ENCODE measurements around the gene TOR2A.
A peak's percentile ranks its signal among the peaks of the same experiment; 100 is the strongest.

The TOR2A gene

DNA sequence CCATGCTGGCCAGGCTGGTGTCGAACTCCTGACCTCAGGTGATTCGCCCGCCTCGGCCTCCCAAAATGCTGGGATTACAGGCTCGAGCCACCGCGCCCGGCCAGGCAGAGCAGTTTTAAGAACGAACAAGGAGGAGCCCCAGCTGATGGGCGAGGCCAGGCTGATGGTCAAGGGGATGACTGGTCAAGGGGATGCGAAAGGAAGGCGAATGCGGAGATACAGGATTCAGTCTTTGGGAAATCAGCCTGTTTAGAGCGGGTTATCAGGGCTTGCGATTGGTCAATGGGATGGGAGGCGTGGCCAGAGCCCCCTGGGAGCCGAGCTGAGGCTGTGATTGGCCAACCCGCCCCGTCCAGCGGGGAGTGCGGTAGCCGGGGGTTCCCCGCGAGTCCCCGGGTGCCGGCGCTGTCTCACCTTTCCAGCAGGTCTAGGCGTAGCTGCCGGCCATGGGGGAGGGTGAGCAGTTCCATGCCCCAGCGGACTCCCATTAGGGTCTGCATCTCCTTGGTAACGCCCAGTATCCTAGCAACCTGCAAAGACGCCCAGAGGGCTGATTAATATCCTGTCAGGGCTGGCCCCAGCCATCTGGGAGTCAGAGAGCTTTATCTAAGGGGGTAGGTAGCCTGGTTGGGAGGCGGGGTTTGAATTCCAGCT lies 7.5 kb upstream of the TOR2A start:
- DNase-seq, result no peak

DNA sequence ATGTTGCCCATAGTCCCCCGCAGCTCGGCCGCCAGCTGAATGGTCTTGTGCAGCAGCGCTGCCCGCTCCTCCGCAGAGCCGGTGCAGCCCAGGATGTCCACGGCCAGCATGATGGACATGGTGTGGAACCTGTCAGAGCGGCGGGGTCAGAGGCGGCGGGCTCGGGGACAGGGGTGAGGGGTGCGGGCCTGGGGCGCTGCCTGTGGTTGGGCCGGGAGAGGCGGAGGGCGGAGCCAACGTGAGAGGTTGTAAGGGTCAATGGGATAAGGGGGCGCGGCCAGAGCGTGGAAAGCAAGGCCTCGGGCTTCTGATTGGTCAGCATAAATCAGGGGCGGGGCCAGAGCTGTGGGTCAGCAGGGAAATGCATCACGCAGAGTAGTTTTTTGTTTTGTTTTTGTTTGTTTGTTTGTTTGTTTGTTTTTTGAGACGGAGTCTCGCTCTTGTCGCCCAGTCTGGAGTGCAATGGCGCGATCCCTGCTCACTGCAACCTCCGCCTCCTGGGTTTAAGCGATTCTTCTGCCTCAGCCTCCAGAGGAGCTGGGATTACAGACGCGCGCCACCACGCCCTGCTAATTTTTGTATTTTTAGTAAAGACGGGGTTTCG lies 6.8 kb upstream of the TOR2A start:
- no peak for DNase-seq

DNA sequence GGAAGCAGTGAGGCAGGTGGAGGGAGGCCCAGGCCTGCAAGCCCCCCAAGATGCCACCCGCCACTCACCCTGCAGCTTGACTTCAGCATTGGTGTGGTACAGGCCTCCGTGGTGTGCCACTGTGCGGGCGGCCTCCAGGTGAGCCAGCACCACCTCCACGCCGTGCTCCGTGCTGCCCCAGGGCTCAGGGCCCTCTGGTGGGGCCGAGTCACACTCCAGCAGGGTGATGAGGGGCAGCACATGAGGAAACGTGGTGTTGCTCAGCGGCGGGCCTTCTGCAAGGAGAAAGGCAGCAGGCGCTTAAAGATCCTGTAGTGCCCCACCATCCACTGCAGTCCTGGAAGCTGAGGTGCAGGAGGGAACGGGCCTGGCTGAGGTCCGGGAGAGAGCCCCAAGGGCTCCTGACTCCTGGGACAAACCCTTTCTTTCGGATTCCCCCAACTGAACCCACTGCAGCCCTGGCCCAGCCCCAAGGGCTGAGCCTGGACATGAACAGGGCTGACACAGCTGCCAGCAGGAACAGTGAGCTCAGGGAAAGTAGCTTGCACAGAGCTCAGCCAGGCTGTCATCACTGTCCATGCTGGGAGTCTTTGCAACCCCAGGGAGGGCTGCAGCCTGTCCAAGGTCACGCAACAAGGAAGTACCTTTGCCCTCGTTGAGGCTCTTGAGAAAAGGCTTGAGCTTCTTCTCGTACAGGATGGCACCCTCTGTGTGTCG lies 4.7 kb upstream of the TOR2A start:
- no peak for DNase-seq

DNA sequence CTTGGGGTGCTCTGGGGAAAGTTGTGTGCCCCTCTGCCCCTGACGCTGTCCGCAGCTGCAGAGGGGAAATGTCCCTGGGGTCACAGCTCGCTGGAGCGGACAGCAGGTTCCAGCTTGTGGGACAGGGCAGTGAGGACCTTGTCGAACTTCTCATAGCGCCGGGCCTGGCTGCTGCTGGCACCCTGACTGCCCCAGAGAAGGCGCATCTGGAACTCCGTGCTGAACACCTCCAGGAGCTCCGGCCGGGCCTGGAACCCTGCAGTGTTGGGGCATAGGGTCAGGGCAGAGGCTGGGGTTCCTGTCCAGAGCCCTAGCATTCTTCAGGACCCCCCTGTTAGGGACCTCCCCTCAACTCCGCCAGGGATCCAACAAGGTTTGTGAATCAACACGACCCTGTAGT lies 3.6 kb upstream of the TOR2A start:
- DNase-seq, result no peak

DNA sequence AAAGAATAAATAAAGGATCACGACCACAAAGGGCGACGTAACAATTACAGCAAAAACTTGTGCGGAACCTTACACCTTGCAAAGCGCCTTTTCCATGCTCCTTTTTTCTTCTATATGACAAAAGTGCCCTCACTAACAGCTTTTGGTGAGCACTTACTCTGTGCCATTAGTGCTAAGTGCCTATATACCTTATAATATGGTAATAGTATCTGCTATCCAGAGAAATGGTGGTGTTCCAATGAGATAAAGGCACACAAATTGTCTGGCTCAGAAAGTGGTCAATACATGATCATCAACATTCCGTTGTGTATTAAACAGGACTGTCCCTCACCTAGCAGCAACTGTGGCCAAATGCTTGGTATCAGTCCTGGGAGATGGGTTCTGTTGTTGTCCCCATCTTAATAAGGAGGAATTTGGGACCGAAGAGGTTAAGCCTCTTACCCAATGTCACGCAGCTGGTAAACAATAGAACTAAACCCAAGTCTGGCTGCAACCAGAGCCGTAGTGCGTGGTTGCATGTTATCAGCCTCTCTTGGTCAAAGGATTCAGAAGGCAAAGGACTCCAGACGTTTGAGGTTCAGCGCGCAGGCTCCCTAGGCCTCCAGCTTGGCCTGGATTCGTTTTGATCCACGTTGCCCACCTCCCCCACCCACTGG lies 564 bp upstream of the TOR2A start:
- no peak for DNase-seq

DNA sequence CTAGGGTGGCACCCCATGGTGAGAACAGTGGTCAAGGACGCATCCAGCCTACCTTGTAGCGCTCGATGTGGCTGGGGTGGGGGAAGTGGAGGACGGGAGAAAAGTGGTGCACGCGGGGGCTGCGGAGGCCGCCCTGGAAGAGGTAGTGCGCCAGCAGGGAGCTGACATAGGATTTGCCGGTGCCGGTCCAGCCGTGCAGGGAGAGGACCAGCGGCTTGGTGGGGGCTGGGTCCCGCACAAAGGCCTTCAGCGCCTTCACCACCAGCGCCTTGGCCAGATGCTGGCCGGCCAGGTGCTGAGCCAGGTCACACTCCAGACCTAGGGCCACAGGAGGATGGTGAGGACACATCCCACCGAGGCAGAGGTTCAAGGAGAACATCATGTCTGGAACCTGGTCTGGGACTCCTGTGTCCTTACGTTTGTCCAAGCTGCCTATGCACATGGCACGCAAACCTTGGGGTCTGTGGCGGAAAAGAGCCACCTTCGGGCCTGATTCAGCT lies 797 bp downstream of the TOR2A start:
- no peak for DNase-seq

DNA sequence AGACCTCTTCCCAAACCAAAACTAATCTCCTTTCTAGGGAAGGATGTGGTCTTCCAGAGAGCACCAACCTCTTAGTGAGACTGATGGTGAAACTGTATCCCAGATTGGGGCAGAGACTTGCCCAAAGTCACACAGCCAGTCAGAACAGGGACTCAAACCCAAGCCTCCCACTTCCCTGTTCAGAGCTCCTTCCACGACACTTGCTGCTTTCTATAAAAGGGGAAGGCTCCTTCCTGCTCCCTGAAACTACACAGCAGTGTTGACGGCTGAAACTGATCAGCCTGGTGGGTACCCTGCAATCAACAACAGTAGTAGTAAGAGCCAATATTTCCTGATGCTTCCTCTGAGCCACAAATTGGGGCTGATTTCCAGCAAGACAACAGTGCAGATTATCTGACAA lies 1.5 kb downstream of the TOR2A start:
- DNase-seq, result no peak

DNA sequence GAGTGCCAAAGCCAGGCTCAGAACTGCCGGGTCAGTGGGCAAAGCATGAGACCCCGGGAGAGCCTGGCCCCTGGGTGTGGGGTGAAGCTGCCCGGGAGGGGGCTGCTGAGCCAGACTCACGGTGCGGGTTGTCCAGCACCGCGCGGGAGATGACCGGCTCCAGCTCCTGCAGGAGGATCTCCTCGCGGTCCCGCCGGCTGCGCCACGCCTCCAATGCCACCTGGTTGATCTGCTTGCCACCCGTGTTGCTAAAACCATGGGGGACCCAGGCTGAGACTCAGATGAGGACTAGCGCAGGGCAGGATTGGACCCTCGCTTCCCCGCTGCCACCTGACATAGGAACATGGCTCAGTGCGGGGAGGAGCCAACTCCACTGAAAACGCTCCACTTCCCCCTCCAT lies 2.6 kb downstream of the TOR2A start:
- DNase-seq, result no peak

DNA sequence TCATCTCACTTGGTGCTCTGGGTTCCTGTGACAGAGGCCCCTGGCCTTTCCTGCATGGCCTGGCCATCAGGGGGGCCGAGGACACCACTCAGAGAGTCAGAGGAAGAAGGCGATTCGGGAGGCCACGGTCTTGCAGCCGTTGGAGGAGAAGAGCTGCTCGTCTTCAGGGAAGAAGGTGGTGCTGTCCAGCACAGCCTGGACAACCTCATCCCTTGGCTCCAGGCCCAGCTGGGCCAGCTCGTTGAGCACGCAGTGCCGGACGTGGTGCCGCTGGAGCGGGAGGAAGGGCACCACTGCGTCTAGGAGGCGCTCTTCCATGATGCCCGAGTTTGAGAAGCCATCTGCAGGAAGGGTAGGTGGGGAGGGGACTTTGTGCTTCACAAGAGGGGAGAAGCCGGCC lies 3.2 kb downstream of the TOR2A start:
- DNase-seq, result no peak

DNA sequence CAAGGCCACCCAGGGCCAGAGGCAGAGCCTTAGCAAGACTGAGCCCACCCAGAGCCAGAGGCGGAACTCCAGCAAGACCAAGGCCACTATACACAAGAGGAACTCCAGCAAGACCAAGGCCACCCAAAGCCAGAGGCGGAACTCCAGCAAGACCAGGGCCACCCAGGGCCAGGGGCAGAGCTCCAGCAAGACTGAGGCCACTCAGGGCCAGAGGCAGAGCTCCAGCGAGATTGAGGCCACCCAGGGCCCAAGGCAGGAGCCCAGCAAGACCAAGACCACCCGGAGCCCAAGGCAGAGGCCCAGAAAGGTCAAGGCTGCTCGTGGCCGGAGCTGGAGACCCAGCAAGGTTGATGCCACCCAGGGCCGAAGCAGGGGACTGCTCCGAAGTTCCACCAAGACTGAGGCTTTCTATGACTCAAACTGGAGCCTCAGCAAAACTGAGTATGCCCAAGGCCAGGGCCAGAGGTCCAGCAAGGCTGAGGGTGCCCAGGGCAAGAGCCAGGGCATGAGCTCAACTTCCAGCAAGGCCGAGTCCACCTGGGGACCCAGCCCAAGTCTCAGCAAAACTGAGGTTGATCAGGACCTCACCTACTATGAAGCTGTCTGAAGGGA lies 4.2 kb downstream of the TOR2A start:
- DNase-seq, result no peak

DNA sequence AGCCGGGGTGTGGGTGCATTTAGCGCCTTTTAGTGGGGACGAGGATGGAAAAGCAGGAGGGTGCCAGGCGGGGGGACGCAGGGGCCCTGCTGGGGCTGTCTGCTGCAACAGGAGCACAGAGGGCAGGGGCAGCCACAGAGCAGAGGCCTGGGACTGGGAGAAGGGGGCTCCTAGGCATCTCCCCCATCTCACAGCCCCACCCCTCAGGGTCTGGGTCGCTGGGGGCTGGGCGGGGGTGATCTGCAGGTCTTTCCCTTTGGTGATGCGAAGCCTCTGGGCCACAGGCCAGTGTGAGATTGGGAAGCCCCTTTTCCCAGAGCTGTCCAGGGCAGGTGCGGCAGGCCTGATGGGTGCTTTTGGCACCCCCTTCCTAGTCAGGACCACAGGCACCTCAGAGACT lies 4.8 kb downstream of the TOR2A start:
- no peak for DNase-seq

DNA sequence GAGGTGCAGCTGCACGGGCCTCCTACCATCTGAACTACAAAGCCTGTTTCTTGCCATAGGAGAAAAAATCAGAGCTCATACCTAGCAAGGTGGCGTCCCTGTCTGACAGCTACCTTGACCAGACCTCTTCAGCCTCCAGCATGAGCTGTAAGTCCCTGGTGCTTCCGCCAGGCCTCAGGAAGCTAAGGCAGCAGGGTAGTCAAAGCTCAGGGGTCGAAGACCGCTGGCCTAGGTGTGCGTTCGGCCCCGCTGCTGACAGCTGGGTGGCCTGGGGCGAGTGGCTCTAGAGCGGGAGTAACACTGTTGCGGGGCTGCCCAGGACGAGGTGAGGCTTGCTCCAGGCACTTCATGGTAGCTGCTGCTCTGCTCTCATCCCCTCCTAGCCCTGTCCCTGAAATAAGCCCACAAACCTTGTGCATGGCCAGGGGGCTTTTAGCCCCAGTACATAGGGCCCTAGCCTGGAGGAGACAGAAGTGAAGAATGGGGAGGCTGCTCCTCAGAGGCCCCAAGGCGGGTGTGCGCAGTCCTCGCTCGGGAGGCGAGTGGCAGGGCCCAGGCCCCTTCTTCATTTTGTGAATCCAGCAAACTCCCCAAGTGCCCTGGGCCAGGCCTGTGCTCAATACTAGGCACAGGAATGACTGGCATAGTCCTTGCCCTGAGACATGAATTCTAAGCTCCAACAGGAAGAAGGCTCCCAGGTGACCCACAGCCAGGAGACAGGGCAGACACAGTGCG lies 5.4 kb downstream of the TOR2A start:
- DNase-seq, result no peak

DNA sequence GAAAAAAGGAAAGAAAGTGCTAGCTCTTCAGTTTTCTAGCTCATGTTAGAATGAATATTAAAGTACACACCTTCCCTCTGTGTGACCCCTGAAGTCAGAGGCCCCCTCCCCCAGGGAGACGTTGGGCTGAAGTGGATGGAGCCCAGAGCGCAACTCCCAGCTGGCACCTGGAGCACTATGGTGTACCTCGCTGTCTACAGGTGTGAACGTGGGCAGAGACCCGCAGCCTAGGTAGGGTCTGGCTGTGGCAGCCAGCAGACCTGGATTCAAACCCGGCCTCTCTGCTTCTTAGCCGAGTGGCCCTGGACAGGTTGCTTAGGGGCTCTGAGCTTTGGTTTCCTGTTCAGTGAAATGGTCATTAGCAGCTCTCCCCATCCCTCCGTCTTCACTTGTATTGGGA lies 6.3 kb downstream of the TOR2A start:
- no peak for DNase-seq

DNA sequence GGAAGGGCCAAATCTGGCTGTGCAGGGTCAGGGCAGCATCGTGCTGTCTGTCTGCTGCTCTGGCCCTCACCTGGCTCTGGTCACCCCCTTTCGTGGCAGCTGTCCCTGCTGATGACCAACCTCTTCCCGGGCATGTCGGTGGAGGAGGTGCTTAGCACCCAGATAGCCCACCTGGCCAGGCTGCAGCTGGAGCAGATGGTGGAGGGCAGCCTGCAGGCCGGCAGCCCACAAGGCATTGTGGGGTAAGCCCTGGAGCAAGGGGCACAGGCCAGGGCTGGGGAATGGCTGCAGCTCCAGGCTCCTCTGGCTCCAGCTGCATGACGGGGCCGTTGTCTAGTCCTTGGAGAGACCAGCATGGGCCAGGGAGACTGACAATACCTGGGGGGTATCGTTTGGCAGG lies 8.2 kb downstream of the TOR2A start:
- no peak for DNase-seq

DNA sequence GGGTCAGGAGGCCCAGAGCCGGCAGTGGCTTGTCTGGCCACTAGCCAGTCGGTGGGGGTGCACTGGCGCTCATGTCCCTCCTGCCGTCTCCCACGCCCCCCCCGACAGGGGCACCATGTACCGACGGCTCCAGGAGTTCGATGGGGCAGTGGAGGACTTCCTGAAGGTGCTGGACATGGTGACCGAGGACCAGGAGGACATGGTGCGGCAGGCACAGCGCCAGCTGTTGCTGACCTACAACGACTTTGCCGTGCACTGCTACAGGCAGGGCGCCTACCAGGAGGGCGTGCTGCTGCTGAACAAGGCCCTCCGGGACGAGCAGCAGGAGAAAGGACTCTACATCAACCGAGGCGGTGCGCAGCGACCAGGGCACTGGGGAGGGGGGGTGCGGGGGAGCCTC lies 11.1 kb downstream of the TOR2A start:
- no peak for DNase-seq

DNA sequence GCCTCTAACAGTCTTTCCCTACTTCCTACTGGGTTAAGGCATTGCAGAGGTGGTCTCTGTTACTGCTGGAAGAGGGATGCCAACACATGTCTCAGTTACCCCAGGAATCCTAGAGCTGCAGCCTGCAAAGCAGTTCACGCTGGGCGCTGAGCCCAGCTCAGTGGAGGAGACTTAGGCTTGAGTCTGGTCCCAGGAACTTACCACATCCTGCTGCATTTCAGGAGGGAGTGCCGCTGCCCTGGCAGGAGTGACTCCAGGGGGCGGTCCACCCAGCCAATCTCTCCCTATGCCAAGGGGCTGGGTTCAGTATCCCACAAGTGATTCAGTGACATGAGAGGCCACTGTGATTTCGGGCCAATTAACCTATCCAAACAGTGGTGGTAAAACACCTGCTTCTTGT lies 11.7 kb downstream of the TOR2A start:
- no peak for DNase-seq

DNA sequence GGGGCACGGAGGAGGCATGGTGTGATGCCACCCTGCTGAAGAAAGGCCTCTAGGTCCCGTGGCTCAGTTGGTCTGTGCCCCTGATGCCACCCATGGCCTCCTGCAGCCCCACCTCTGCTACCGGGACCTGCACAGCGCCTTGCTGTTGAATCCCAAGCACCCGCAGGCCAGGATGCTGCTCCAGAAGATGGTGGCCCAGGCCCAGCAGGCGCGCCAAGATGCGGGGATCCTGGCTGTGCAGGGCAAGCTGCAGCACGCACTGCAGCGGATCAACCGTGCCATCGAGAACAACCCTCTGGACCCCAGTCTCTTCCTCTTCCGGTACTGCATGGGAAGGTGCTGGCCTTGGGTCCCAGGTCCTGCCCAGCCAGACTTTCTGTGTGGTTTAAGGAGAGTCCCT lies 12.1 kb downstream of the TOR2A start:
- no peak for DNase-seq

DNA sequence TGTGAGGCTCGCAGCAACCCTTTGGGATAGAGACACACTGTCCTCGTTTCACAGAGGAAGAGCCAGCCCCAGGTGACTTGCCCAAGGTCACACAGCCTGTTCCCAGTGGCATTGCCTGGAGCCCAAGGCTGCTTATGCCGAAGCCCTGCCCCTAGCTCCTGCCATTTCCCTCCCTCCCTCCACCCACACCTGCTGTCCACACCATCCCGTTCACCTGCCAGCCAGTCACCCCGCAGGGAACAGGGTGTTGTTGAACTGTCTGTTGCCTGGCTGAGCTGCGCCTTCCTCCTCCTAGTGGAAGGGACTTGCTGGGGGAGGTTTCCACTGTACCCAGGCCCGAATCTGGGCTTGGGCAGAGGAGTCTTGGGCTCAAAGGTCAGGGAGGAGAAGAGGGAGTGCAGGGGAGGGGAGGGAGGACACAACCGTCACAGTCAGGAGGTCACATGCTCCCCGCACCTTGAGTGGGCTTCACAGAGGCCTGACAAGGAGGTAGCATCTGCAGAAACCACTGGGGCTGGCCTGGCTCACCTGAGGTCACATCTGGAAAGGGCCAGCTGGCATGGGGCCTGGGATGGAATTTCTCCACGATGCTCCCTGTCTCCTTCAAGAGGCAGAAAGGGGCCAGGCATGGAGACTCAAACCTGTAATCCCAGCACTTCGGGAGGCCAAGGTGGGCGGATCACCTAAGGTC lies 12.9 kb downstream of the TOR2A start:
- no peak for DNase-seq

DNA sequence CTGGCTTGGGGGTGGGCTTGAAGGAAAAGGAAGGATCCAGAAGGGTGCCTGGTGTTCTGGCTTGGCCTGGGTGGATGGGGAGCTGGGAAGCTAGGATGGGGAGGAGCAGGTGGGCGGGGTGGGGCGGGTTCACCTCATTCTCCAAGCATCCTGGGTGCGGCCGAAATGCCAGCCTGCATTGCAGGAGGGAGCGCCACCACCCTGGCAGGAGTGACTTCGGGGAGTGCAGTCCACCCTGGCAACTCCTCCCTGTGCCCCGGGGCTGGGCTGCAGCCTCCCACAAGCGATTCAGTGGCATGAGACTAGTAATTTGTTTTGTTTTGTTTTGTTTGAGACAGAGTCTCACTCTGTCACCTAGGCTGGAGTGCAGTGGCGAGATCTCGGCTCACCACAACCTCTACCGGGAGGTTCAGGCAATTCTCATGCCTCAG lies 13.7 kb downstream of the TOR2A start:
- DNase-seq, result no peak

DNA sequence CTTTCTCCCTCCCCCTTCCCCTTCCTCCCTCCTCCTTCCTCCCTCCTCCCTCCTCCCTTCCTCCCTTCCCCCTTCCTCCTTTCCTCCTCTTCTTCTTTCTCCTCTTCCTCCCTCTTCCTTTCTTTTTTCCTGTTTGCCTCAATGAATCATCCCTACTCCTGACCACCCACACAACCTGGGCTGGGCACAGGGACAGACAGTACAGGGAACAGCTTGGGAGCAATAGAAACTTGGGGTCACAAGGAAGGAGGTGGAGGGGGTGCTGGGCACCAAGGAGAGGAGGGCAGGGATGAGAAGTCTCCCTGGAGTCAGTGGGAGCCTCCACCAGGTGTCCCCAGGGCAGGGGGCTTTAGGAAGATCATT lies 14.2 kb downstream of the TOR2A start:
- DNase-seq, result no peak

DNA sequence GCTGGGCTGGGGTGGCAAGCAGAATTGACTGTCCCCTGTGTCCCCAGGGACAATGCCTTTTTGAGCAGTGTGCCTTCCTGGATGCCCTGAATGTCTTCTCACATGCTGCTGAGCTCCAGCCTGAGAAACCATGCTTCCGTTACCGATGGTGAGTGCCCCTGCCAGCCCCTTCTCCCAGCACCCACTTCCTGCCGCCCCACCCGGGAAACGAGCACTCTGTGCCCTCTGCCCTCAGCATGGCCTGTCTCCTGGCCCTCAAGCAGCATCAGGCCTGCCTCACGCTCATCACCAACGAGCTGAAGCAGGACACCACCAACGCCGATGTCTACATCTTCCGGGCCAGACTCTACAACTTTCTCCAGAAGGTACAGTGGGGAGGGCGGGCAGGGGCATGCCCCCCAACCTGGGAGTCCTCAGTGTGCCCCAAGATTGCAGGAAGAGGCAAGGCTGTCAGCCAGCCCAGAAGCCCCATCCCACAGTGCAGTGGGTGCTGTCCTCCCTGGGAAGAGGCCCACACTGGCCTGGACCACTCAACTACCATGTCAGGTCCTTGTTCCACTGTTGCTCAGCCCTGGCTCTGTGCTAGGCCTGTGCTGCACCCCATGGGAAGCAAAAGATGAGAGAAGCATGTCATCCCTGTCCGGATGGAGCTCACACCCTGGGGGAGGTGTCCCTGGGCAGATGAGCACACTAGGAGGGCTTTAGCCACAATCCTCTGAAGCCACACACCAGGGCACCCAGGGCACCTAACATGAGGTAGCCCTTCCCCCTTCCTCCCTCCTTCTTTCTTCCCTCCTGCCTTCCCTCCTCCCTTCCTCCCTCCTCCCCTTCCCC lies 14.8 kb downstream of the TOR2A start:
- DNase-seq, result peak in 2 of 5 experiments; percentile 55 to 62

Measured in T-helper 2 cell (primary cell).